Measurements from ENCODE around the gene DCD.
A peak's percentile ranks its signal among the peaks of the same experiment; 100 is the strongest.
"Not testable (repeated sequence)": the region's sequence is repeated elsewhere in the genome, so short reads cannot be mapped to it uniquely, and the experiment has no call there.

DCD gene, protein sequence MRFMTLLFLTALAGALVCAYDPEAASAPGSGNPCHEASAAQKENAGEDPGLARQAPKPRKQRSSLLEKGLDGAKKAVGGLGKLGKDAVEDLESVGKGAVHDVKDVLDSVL

DNA sequence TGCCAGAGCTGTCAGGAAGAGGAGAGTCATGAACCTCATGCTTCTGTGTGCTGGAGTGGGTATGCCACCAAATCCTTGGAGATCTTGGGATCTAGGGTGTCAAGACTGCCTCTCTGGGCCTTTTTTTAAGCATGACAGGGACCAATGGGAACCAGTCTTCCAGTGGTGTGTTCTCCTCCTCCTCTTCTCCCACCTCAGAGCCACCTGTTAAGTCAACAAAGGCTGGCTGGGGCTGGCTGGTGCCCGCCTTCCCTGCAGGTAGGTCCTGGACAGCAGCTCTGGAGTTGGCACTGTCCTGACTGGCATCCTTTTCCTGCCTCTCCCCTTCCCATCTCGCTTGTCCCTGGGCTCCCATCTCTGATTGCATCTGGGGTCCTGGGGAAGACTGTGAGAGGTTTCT is at the start of gene DCD:
Gene DCD, minus strand, starts transcription at position 101 of the 400 bp plus-strand sequence. Its CDS starts 62 bp downstream, at position 39.
- no peak for FAIRE-seq

DNA sequence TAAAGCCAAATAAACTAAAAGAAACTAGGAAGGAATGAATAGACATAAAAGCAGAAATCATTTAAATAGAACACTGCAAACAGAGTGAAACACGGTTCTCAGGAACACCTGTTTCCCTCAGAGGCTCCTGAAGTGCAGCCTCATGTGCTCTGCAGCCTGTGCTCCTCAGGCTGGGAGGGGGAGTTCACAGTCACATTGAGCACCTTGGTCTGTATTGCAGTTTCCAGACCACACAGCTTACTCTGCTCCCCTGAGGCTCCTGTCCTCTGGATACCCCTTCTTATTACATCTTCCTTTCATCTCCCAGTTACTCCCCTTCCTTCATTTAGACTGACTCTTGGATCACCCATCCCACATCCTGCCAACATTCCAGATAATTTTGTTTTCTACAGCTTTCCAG is 49.7 kb upstream of the DCD start:
- no peak for FAIRE-seq

DNA sequence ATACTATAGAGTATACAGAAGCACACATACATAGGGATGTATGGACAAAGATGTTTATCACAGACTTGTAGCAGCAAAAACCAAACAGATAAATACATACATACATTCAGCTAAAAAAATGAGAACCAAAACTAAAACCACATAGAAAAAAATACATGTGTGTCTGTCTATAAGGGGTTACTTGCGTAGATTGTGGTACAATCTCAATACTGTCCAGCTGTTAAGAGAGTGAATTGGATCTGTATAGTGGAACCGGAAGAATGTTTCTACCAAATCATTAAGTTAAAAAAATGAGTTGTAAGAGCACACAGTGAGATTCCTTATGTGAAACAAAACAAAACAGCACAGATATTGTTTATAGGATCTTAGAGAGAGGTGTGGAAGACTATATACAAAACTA is 44.2 kb upstream of the DCD start:
- FAIRE-seq: no peak

DNA sequence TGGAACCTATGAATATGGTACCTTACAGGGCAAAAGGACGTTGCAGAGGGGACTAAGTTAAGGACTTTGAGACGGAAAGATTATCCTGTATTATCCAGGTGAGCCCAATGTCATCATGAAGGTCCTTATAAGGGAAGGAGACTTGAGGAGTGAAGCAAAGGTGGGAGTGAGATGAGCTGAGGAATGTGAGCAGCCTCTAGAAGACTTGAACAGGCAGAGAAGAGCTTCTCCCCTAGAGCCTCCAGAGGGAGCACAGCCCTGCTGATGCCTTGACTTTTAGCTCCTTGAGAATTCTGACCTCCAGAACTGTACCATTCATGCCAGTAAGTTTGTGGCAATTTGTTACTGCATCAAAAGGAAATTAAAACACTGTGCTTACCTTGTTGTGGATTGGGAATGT is 41.8 kb upstream of the DCD start:
- FAIRE-seq: no peak

DNA sequence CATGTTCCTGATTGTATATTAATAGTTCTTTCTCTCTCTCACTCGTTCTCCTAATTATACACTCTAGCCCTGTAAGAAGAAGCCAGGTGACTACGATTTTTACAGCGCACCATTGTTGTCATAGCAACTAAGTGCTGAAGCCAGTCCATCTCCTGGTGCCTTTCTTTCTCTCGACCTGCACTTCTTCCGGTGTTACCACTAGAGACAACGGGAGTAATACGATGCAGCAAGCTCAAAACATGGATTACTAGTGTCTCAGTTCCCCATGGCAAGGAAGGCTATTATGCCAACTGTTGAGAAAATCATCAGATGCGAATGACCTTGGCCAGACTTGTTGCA is 40.8 kb upstream of the DCD start:
- no peak for FAIRE-seq

DNA sequence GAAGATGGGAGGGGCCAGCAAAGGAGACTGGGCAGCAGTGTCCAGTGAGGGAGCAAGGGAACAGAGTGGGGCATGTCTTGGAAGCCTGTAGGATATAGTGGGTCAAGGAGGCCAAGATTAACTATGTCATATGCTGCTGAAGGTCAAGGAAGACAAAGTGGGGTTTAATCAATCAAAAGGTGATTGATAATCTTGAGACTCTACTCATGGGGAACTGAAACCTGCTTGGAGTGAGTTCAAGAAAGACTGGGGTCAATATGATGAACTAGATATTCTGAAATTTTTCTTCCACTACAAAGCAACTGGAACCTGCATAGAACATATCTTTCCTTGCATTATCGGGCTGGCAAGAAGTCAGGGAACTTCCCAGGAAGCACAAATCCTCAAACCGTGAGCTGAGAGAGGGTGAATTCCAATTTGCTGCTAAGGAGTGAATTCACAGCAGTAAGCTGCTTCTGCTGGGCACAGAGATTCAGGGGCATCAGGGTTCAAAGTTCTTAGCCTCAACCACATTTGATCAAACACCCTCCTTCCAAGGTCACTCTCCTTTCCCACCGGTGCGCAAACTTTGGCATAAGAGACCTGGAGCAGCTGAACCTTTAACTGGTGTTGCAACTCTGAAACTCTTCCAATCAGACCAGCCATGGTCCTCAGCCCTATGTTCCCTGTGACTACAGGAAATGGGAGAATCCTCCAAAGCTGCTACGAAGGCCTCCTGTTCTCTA is 40.3 kb upstream of the DCD start:
- no peak for FAIRE-seq

DNA sequence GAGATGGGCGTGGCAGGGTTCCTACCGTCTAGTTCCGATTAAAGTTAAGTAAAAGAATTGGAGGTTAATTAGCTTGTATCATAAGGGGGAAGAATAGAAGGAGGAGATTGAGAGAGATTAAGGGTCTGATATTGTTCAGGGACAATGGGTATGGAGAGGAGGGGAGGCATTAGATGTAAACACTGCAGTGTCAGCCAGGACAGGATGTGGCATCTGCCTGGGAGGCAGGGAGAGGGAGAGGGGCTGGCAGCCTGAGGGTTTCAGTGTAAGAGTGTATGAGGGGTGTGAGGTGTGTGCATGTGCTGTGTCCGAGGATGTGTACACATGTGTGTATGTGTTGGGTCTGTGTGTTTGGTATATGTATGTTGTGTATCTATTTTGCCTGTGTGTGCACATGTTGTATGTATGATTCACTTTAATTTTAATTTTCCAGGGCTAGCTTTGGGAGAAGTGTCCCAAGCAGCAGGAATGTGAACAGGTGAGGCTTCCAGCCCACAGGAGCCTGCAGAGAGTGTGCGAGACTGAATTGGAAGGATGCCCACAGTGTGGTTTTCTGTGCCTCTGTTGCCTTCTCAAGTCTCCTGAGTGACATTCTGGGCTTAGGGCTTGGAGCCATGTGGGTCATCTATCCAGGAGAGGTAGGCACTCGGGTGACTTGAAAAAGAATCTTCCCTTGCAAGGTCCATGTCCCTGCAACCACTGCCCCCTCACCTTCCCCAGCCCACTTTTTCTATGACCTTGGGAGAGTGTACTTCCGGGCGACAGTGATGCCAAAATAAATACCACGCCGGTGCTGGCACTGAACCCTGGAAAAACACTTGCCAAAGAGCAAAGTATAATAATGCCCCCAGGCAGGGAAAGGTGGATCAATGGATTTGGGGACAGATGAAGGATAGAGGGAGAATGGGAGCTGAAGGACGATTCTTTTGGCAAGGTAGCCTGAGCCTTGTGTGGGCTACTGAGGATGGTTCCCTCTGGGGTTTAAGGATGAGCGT is 36.8 kb upstream of the DCD start:
- FAIRE-seq: no peak

DNA sequence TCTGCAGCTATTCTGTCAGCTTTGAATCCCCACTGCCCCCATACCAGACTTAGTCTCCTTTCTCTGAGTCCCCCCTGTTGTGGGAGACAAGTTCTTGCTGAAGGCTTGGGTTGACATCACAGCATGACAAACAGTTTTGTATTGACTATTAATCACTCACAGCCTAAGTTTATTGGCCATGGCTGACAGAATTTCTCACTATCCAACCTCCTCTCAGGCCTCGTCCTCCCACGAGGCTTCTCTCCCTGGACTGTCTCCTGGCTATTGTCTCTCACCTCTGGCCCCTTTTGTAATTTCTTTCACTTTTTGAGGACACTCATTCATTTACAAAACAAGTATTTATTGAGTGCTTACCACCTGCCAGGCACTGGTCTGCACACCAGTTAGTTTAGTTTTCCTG is 35.2 kb upstream of the DCD start:
- FAIRE-seq: no peak

DNA sequence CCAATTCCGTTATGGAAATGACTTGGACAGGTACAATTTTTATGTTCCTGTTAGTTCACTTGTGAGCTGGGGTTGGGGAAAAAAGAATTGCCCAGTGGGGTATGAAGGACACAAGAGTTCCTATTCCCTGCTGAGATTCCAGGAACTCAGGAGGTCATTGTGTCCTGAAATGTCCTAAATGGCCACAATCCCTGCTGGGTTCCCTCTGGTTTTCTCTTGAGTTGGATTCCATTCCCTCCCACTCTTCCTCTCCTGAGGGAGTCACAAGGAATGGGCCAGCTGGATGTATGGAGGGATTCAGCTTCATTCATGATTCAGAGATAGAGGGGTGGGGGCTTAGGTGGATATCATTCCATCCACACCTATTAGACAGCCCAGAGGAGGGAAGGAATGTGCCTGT is 34.5 kb upstream of the DCD start:
- no peak for FAIRE-seq

DNA sequence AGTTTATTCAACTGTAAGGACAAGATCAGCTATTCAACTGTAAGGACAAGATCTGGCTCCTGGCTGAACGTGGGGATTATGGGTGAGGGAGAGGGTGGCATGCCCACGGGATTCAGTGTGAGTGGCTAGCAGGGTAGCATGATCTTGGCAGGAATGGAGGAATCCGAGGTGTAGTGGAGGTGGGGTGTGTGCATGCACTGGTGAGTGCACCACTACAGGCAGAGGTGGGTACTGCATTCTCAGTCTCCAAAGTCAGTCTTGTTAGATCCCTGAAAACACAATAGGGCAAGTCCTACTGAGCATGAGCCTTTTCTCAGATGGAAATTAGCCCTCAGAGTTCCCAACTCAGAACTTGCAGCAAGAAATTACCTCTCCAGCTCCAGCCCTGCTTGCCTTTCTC is 32.2 kb upstream of the DCD start:
- no peak for FAIRE-seq

DNA sequence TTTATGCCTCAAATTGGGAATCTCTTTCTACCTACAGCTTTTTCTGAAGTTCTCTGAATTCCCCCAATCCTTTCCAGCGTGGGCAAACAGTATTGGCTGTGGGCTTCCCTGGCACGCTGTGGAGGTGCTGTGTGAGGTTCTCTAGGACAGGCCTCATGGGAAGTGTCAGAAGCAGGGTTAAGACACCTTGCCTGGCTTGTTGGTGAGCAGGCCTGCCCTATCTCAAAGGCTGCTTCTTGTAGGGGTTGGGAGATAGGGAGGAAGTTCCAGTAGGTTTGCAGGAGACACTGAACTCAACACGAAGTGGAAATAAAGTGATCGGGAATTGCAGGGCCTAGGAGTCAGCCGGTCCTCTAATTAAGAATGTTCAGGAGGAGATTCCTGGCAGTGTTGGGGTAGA is 30.0 kb upstream of the DCD start:
- FAIRE-seq: no peak

DNA sequence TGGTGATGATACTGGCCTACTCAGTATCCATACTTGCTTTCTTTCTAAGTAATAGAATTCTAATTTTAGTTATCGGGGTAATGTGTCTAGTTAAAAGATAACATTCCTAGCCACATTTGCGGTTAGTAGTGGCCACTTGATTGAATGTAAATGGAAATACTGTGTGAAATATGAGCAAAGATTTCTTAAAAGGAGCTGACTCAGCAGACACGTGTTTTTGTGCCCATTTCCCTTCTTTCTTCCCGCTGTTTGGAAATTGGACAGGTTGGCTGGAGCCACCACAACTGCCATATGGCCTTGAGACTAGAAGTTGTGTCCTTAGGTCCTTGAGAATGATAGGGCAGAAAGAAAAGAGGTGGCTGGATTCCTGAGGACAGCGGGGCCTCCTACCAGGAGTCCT is 19.8 kb upstream of the DCD start:
- no peak for FAIRE-seq

DNA sequence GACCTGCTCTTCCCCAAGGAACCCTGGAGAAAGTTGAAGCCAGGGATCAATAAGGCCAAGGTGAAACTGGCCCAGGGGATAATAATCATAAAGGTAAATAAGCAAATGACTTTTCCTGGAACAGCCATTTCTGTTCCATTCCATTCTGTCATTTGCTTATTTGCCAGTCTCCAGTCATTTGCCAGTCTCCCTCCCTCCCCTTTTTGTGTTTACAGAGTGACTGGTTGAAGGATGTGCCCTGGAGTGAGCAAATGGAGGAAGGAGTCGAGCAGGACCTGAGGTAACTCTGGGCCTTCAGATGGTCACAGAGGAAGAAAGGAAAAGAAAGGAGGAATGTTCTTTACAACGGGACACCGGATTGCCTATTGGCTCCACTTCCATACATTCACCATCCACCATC is 17.8 kb upstream of the DCD start:
- no peak for FAIRE-seq

DNA sequence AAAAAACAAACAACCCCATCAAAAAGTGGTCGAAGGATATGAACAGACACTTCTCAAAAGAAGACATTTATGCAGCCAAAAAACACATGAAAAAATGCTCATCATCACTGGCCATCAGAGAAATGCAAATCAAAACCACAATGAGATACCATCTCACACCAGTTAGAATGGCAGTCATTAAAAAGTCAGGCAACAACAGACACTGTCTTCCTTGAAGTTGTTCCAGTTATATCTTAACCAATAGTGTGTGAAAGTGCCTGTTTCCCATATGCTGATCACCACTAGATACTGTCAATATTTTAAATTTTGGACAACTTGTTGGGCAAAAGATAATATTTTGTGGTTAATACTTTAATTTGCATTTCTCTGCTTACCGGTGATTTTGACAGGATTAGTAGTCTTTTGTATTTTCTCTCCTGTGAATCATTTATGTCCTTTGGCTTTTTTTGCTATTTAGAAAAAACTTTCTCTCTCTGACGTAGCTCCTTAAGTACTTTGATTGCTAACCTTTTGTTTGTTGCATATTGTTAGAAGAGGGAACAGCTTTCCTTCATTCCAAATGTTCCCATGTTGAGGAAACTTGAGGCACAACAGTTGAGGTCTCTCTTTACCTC is 17.0 kb upstream of the DCD start:
- FAIRE-seq: not testable (repeated sequence)

DNA sequence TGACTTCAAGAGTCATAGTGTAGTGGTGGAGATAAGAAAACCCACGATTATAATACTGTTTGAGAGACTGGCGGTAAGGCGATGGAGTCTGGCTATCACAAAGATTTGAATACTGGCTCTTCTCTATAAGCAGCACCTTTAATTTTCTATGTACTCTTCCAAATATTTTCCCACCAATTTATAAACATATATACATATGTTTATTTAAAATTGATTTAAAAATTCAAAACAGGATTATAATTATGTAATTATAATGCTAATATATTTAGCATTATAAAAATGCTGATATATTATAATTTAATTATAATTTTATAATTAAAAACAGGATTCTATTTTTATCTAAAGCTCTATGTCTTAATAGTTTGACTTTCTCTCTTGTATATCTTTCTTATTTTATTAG is 15.4 kb upstream of the DCD start:
- peak; percentile 82 for FAIRE-seq

DNA sequence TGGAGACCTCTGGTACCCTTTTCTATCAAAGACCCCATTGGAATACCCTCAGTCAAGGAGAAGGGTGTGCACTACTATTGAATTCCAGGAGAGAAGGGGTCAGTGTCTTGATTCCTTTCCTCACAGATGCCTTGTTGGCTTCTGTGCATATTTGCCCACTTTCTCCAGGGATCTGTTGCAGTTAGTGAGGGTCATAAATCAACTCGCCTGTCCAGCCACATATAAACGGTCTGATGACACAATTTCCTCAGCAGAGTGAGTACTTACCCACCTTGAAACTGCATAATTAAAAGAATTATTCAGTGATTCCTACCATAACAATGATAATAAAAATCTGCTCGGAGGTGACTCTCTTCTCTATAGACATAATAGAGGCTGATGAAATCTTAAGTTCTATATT is 13.9 kb upstream of the DCD start:
- no peak for FAIRE-seq

DNA sequence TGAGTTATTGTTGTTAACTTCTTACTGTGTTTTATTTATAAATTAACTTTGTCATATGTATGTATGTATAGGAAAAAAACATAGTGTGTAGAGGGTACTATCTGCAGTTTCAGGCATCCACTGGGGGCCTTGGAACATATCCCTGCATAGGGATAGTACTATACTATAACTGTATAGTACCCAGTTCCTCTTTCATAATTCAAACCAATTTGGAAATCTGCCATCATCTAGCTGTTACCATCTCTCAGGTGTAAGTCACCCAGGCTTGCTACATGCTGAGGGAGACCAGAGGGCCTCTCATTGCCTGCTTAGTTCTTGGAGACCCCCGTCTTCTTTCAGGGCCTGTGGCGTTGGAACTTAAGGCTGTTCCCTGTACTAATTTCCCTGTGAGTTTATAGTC is 12.9 kb upstream of the DCD start:
- no peak for FAIRE-seq

DNA sequence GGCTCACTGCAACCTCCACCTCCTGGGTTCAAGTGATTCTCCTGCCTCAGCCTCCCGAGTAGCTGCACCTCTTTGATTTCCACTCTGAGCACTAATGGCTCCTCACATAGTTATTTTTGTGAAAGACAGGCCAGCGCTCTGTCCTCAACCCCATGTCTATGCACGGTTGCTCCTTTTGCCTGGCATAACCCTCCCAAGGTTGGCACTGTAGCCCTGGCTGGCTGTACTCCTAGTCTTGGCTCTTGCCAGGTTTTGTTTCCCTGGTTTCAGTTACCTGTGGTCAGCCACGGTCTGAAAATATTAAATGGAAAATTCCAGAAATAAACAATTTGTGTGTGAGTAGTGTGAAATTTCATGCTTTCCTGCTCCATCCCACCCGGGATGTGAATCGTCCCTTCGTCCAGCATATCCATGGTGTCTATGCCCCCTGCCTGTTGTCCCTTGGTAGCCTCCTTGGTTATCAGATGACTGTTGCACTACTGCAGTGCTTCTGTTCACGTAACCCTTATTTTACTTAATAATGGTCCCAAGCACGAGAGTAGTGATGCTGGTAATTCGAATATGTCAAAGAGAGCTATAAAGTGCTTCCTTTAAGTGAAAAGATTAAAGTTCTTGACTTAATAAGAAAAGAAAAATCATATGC is 12.3 kb upstream of the DCD start:
- no peak for FAIRE-seq

DNA sequence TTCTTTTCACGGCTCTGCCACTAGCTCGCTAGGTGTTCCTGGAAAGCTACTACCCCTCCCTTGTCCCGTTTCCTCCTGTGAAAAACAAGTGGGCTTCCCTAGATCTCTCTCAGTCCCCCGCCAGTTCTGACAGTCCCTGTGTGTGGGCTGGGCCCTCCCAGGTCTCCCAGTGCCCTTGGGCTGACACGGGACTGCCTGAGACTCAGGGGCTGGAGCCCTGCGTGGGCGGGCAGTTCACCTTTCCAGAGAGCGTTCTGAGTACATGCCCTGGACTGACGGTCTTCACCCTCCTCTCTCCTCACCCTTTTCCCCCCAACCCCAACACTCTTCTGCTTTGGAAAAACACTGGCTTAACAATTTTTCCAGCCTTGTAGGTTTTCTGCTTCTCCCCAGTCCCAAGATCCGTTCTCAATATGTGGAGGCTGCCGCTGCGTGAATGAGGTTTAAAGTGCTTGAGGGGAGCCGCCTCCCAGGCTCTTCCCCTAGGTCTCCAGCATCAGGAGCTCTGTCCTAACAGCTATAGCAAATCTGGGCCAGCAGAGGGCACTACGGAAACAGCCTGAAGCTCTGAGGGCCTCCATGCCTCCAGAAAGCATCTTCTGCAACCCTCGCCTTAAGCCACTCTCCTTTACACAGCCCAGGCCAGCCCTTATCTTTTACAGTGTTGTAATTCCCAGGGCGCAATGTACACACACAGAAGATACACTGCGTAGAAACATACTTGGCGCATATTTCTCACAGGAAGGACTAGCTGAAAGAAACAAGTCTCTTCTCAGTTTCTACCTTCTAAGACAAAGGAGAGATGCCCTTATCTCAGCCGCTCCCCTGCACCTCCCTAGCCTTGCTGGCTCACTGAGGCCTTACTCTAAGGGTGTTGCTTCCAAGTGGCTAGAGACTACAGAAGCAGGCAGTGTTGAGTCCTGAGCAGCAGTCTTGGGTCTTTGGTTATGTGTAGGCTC is 10.4 kb upstream of the DCD start:
- FAIRE-seq: no peak

DNA sequence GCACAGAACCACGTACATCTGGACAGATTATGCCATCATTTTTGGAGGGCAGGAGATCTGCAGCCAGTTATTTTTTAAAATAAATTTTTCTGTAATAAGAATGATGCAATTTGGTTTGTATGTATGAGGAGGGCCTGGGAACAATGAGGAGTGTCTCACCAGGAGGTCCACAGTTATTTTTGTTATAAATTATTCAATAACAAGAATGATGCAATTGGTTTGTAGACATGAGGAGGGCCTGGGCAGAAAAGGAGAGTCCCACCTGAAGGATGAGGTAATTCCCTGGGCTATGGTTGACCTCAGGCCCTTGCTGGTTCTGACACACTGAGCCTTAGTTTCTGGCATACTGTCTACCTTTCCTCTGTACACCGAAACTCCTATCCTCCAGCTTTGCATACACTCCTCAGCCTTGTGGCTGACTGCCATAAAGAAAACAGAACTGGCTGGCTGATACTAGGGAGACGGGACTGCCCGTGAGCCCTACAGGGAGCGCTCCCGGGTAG is 9.0 kb upstream of the DCD start:
- FAIRE-seq: no peak

DNA sequence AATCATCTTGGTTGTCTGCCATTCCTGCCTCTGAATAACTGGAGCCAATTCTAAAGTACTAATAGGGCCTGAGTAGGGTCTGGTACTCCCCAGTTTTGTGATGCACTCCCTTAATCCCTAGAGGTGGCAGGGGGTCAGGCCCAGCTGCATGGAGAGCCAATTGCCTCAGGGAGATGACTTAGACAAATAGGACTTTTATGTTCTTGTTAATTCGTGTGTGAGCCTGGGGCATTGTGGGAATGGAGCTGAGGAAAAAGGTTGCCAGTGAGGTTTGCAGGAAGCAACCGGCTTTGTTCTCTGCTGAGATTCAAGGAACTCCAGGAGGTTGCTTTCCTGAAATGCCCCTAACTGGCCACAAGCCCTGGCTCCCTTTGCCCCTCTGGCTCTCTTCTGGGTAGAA is 6.8 kb upstream of the DCD start:
- FAIRE-seq: no peak

DNA sequence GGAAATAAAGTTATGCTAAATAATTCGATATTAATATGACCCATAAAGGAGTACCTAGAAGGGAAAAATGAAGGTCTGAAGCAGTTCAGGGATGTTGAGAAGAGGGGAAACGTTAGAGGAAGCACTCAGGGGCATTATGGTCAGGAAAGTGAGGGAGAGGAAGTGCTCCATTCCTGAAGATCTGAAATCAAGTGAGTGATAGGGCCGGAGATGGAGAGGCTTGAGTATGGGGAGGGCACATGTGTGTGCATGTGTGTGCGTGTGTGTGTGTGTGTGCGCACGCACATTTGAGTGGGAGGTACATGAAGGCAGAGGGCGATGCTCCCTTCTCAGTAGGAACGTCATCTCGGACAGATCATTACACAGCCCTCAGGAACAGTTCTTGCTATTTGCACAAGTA is 4.9 kb upstream of the DCD start:
- FAIRE-seq: no peak

Measured in TTC549 (cell line).